ENCODE data around the gene BRICD5. TPM values are rescaled to one million over a fixed set of nuclear protein-coding genes. Genes with fewer than 3 reads are reported as not detected.

Gene BRICD5
- total and polyA plus RNA-seq, 2 of the 13 experiments (the other 11 are each of a cell fraction or from before 2014, with no cell fraction given) = 1.6 to 5.8 TPM

DNA sequence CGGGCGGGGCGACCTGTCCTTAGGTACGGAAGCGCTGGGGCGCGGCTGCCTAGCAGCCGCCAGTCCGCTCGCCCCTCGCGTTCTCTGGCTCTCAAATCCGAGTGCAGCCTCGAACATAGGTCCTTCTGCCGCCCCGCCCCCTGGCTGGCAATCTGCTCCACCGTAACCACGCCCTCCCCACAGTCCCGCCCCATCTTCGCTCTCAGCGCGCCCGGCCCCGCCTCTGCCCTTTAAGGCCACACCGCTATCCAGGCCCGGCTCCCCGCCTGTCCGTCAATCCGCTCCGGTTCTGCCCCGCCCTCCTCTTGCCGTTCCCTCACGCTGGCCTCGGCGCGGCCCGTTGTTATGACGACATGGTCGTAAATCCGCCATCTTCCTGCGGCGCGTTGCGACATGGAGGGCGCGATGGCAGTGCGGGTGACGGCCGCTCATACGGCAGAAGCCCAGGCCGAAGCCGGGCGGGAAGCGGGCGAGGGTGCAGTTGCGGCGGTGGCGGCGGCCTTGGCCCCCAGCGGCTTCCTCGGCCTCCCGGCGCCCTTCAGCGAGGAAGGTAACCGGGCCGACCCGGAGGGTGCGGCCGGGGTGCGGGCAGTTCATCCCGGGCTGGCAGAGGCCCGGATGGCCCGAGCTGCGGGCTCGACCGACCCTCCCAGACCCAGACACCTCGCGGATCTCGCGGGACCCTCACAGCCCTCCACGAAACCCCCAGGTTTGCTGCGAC, 12.7 kb upstream of the BRICD5 start, which contains the start of gene E4F1 (continued):
- TF ChIP-seq ZNF687 (CRISPR knock-in tag; IDR thresholded peaks at IDR 0.05) (peak; percentile 94), E2F5 (CRISPR knock-in tag; conservative IDR thresholded peaks at IDR 0.05) (no peak; the same call in 1 of the 2 replicates), SOX5 (CRISPR knock-in tag; IDR thresholded peaks at IDR 0.05; ENCODE audit: borderline replicate concordance) (no peak; the same call in 1 of the 2 replicates), PRDM15 (CRISPR knock-in tag; IDR thresholded peaks at IDR 0.05) (0 out of 2 replicates have a peak, but pooled peaks have one; percentile 18), ZNF317 (CRISPR knock-in tag; IDR thresholded peaks at IDR 0.05) (peak; percentile 28; the same call in 1 of the 2 replicates), ESRRA (CRISPR knock-in tag; IDR thresholded peaks at IDR 0.05; ENCODE audit: low read depth) (peak; percentile 73; the same call in 1 of the 2 replicates), ZNF225 (CRISPR knock-in tag; IDR thresholded peaks at IDR 0.05) (peak; percentile 70), TOE1 (CRISPR knock-in tag; IDR thresholded peaks at IDR 0.05) (no peak), YEATS2 (CRISPR knock-in tag; IDR thresholded peaks at IDR 0.05; ENCODE audit: borderline replicate concordance) (peak; percentile 88), ZNF331 (CRISPR knock-in tag; IDR thresholded peaks at IDR 0.05) (peak; percentile 78), AKAP8 (CRISPR knock-in tag; IDR thresholded peaks at IDR 0.05) (peak; percentile 51; the same call in 1 of the 2 replicates), SALL1 (CRISPR knock-in tag; IDR thresholded peaks at IDR 0.05) (peak; percentile 86), ZNF326 (CRISPR knock-in tag; IDR thresholded peaks at IDR 0.05; ENCODE audit: borderline replicate concordance) (no peak)
- TF ChIP-seq, protein P1, sequence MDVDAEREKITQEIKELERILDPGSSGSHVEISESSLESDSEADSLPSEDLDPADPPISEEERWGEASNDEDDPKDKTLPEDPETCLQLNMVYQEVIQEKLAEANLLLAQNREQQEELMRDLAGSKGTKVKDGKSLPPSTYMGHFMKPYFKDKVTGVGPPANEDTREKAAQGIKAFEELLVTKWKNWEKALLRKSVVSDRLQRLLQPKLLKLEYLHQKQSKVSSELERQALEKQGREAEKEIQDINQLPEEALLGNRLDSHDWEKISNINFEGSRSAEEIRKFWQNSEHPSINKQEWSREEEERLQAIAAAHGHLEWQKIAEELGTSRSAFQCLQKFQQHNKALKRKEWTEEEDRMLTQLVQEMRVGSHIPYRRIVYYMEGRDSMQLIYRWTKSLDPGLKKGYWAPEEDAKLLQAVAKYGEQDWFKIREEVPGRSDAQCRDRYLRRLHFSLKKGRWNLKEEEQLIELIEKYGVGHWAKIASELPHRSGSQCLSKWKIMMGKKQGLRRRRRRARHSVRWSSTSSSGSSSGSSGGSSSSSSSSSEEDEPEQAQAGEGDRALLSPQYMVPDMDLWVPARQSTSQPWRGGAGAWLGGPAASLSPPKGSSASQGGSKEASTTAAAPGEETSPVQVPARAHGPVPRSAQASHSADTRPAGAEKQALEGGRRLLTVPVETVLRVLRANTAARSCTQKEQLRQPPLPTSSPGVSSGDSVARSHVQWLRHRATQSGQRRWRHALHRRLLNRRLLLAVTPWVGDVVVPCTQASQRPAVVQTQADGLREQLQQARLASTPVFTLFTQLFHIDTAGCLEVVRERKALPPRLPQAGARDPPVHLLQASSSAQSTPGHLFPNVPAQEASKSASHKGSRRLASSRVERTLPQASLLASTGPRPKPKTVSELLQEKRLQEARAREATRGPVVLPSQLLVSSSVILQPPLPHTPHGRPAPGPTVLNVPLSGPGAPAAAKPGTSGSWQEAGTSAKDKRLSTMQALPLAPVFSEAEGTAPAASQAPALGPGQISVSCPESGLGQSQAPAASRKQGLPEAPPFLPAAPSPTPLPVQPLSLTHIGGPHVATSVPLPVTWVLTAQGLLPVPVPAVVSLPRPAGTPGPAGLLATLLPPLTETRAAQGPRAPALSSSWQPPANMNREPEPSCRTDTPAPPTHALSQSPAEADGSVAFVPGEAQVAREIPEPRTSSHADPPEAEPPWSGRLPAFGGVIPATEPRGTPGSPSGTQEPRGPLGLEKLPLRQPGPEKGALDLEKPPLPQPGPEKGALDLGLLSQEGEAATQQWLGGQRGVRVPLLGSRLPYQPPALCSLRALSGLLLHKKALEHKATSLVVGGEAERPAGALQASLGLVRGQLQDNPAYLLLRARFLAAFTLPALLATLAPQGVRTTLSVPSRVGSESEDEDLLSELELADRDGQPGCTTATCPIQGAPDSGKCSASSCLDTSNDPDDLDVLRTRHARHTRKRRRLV (CRISPR knock-in tag; IDR thresholded peaks at IDR 0.05) = no peak
